PC-9 (cell line): ENCODE data around the gene PKHD1. TPM values are rescaled to one million over a fixed set of nuclear protein-coding genes. Genes with fewer than 3 reads are reported as not detected.

Source experiments
- BruUV-seq: library from RNA; stranded (reverse); fragments of 400-500 nt; replicated peaks from 2 replicates; lab custom pipeline; 2021; lab: Mats Ljungman, UMichigan
- CTCF ChIA-PET: fragments of 300-600 bp; sonication (Branson Sonifier 250); formaldehyde crosslinking; loops from one replicate; lab custom pipeline; 2022; ENCODE audit warnings: antibody characterized with exemption; lab: Charles Lee
- POLR2A ChIA-PET: fragments of 300-600 bp; sonication (Branson Sonifier 250); formaldehyde crosslinking; loops from one replicate; lab custom pipeline; 2022; ENCODE audit warnings: antibody characterized with exemption; ENCODE audit not compliant: unreplicated experiment; lab: Charles Lee
- DNase-seq, 2 experiments: peaks; one replicate each; pipeline versions ENCODE4 v3.0.0 to v3.0.0-alpha.2; 2015 to 2022; ENCODE audit warnings: mixed read lengths in 1 of 2
- H2AFZ ChIP-seq: fragments of 200-600 bp; sonication (generic); 2 replicates; pipeline ENCODE4 v1.8.1; 2017; ENCODE audit warnings: antibody characterized with exemption
- H3F3A ChIP-seq: fragments of 200-600 bp; sonication (generic); 2 replicates; pipeline ENCODE4 v1.8.1; 2017; ENCODE audit warnings: antibody characterized with exemption, mild to moderate bottlenecking, low read depth; ENCODE audit not compliant: insufficient read depth
- H3K27ac ChIP-seq: fragments of 200-600 bp; sonication (generic); 2 replicates; pipeline ENCODE4 v1.6.1; 2016; ENCODE audit warnings: mixed run types
- H3K27me3 ChIP-seq: fragments of 200-600 bp; sonication (generic); 2 replicates; pipeline ENCODE4 v1.6.1; 2016; ENCODE audit warnings: low read depth, mixed run types; ENCODE audit not compliant: insufficient read depth
- H3K36me3 ChIP-seq: fragments of 200-600 bp; sonication (generic); 2 replicates; pipeline ENCODE4 v1.6.1; 2016; ENCODE audit warnings: low read depth, mixed run types
- H3K4me1 ChIP-seq: fragments of 200-600 bp; sonication (generic); replicated peaks from 2 replicates; pipeline ENCODE4 v1.6.1; 2016; ENCODE audit warnings: mixed run types; ENCODE audit not compliant: insufficient read depth
- H3K4me2 ChIP-seq: fragments of 200-600 bp; sonication (generic); 2 replicates; pipeline ENCODE4 v1.6.1; 2017; ENCODE audit warnings: mixed run types
- H3K4me3 ChIP-seq: fragments of 200-600 bp; sonication (generic); 2 replicates; pipeline ENCODE4 v1.6.1; 2016; ENCODE audit warnings: mixed run types
- H3K79me2 ChIP-seq: fragments of 200-600 bp; sonication (generic); 2 replicates; pipeline ENCODE4 v1.6.1; 2017; ENCODE audit warnings: low read depth, mixed run types
- H3K9me2 ChIP-seq: fragments of 200-600 bp; sonication (generic); 2 replicates; pipeline ENCODE4 v1.8.1; 2017; ENCODE audit warnings: mild to moderate bottlenecking; ENCODE audit not compliant: insufficient read depth
- H3K9me3 ChIP-seq: fragments of 200-600 bp; sonication (generic); 2 replicates; pipeline ENCODE4 v1.8.1; 2016; ENCODE audit warnings: low read depth; ENCODE audit not compliant: insufficient read depth
- H4K20me1 ChIP-seq: fragments of 200-600 bp; sonication (generic); 2 replicates; pipeline ENCODE4 v1.8.1; 2017; ENCODE audit not compliant: insufficient read depth
- CTCF ChIP-seq: fragments of 200-600 bp; sonication (generic); conservative IDR thresholded peaks from 2 replicates; pipeline ENCODE4 v1.6.1; 2017; ENCODE audit warnings: mixed run types, antibody characterized with exemption, mild to moderate bottlenecking, moderate library complexity
- EZH2 ChIP-seq: fragments of 200-600 bp; sonication (generic); IDR thresholded peaks from 2 replicates; pipeline ENCODE4 v1.8.0; 2017; ENCODE audit warnings: antibody characterized with exemption, low read depth
- intact Hi-C: fragments of 100-400 bp; cut with micrococcal nuclease; formaldehyde crosslinking; loops from one replicate; pipeline ENCODE4 v1.10.0; 2022; ENCODE audit not compliant: unreplicated experiment
- total RNA-seq: library from RNA; stranded (reverse); gene quantifications from 2 replicates; pipeline ENCODE4 v1.2.3, GENCODE V29; 2021

Gene PKHD1
- total RNA-seq, 1 experiment from 2014 or later: not detected

DNA sequence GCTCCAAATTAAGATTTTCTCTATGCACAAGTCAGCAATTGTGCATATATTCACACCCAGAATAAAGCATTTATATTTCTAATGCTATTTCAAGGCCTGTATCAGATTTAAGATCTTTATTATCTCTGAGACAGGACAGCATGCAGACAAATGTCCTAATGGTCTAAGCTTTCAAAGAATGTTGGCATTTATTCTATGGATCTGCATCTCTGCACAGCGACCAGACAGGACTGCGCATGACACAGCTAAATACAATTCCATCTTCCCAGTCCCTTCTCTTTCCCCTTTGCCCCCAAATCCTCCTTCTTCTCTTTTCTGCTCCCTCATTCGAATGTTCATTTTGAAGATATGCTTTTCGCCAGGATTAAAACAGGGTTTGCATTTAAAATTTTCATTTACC lies 478.5 kb downstream of the PKHD1 start:
- TF ChIP-seq CTCF (no peak), EZH2 (no peak)
- H2AFZ ChIP-seq: no peak overlapping the region

DNA sequence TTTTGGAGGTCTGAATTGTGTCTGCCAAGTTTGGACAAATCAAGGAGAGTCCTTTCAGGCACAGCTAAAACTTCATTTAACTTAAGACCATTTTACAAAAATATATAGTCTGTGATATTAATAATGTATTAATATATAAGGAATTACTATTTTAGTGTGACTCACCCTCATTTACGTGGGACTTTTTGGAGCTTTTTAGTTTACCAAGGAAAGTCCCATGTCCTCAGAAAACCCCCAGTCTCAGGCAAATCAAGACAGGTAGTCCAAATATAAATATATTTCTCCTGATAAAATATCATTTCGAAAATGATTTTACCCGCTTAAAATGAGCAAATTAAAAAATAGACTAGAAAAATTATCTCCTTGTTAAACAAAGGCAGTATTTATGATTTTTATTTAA lies 479.0 kb downstream of the PKHD1 start:
- intact Hi-C loops: no loop called here
- H3K79me2 ChIP-seq: no peaks in the 10 kb centered on the region
- no peak overlapping the region for H3K4me3 ChIP-seq
- H3K9me3 ChIP-seq: no peaks in the 10 kb centered on the region
- no peak overlapping the region for H3K4me2 ChIP-seq
- H2AFZ ChIP-seq: no peak overlapping the region
- no TSS peak for BruUV-seq
- H3K27me3 ChIP-seq: no peaks in the 10 kb centered on the region
- TF ChIP-seq EZH2 (no peak), CTCF (no peak)
- ChIA-PET POLR2A (no interaction called here), CTCF (no interaction called here)
- no peaks in the 10 kb centered on the region for H3K9me2 ChIP-seq
- no peaks in the 10 kb centered on the region for H3K4me1 ChIP-seq
- no peak for DNase-seq
- H4K20me1 ChIP-seq: no peaks in the 10 kb centered on the region
- no peak overlapping the region for H3K27ac ChIP-seq
- no peaks in the 10 kb centered on the region for H3F3A ChIP-seq
- H3K36me3 ChIP-seq: no peaks in the 10 kb centered on the region

More for the DNA sequence above, 478.5 kb downstream of the PKHD1 start:
- Histone ChIP-seq H3F3A (no peaks in the 10 kb centered on the region), H3K4me1 (no peaks in the 10 kb centered on the region), H3K36me3 (no peaks in the 10 kb centered on the region), H3K27ac (no peak overlapping the region), H3K79me2 (no peaks in the 10 kb centered on the region), H3K4me2 (no peak overlapping the region), H3K9me2 (no peaks in the 10 kb centered on the region), H4K20me1 (no peaks in the 10 kb centered on the region), H3K4me3 (no peak overlapping the region), H3K27me3 (no peaks in the 10 kb centered on the region), H3K9me3 (no peaks in the 10 kb centered on the region)
- DNase-seq: no peak
- intact Hi-C loops: no loop called here
- ChIA-PET POLR2A (no interaction called here), CTCF (no interaction called here)
- no TSS peak for BruUV-seq

DNA sequence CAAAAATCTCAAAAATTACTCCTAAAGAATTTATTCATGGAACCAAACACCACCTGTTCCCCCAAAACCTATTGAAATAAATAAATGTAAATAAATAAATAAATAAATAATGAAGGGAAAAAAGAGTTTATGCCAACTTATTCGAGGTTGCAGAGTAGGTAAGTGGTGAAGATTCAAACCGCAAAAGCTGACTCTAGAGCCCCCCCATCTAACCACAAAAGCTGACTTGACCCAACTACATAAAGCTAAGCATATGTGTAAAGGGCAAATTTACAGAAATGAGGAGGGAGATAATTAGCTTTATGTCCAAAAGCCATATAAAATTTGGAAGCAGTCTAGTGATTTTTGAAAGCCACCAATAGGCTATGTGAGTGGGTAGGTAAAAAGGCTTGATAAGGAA lies 486.9 kb downstream of the PKHD1 start:
- no peaks in the 10 kb centered on the region for H3K4me1 ChIP-seq
- no peaks in the 10 kb centered on the region for H3F3A ChIP-seq
- H3K27ac ChIP-seq: no peak overlapping the region
- no peaks in the 10 kb centered on the region for H3K36me3 ChIP-seq
- no TSS peak for BruUV-seq
- no peak overlapping the region for H3K4me3 ChIP-seq
- no peak overlapping the region for H2AFZ ChIP-seq
- intact Hi-C loops: no loop called here
- no peak for DNase-seq
- no peaks in the 10 kb centered on the region for H4K20me1 ChIP-seq
- H3K27me3 ChIP-seq: no peaks in the 10 kb centered on the region
- no peaks in the 10 kb centered on the region for H3K79me2 ChIP-seq
- CTCF ChIA-PET: no interaction called here
- H3K4me2 ChIP-seq: no peak overlapping the region
- H3K9me2 ChIP-seq: no peaks in the 10 kb centered on the region
- POLR2A ChIA-PET: no interaction called here
- no peaks in the 10 kb centered on the region for H3K9me3 ChIP-seq
- TF ChIP-seq CTCF (no peak), EZH2 (no peak)
